Lower leg skin (tissue), 4 donors: ENCODE measurements around the gene FMO4. TPM values are rescaled to one million over a fixed set of nuclear protein-coding genes. Genes with fewer than 3 reads are reported as not detected.

Source experiments
- DNase-seq, 2 donors: peaks; one replicate each; pipeline ENCODE4 v3.0.0-alpha.2; 2019; ENCODE audit warnings: low spot score in 2 of 2
- H3K4me3 ChIP-seq: fragments of 200-600 bp; sonication (generic); 2 replicates; pipeline ENCODE4 v1.5.1; 2017; ENCODE audit warnings: mild to moderate bottlenecking, low read depth; ENCODE audit not compliant: poor library complexity, severe bottlenecking
- POLR2A ChIP-seq, 2 donors: fragments of 450-650 bp; IDR thresholded peaks; one replicate each; pipeline ENCODE4 v1.6.1; 2016 to 2017; ENCODE audit warnings: antibody characterized with exemption in 2 of 2, mild to moderate bottlenecking in 1 of 2, moderate library complexity in 1 of 2
- WGBS, 2 donors: methylation state at CpG; one replicate each; pipeline ENCODE4 v1.1.5; 2018; 5-methylcytosine and 5-hydroxymethylcytosine counted together
- intact Hi-C: fragments of 100-400 bp; cut with DNase I; formaldehyde crosslinking; loops from one replicate; pipeline ENCODE4 v1.15.0; 2023; ENCODE audit warnings: low total_unique reads
- total RNA-seq, 4 donors: library from RNA; depleted of rRNA; stranded (reverse); fragments of >200 nt; gene quantifications; one replicate each; pipeline ENCODE4 v1.1.0, GENCODE V29; 2016
- TF ChIP-seq, protein P1 (sequence below), 3 donors: fragments of 450-650 bp; IDR thresholded peaks; one replicate each; pipeline ENCODE4 v1.5.1; 2016; ENCODE audit warnings: antibody characterized with exemption in 3 of 3, mild to moderate bottlenecking in 3 of 3, moderate library complexity in 2 of 3

FMO4 gene, protein sequence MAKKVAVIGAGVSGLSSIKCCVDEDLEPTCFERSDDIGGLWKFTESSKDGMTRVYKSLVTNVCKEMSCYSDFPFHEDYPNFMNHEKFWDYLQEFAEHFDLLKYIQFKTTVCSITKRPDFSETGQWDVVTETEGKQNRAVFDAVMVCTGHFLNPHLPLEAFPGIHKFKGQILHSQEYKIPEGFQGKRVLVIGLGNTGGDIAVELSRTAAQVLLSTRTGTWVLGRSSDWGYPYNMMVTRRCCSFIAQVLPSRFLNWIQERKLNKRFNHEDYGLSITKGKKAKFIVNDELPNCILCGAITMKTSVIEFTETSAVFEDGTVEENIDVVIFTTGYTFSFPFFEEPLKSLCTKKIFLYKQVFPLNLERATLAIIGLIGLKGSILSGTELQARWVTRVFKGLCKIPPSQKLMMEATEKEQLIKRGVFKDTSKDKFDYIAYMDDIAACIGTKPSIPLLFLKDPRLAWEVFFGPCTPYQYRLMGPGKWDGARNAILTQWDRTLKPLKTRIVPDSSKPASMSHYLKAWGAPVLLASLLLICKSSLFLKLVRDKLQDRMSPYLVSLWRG
- total RNA-seq = 1 to 10 TPM; 2.3 to 4.7 (median 3.2) TPM

DNA sequence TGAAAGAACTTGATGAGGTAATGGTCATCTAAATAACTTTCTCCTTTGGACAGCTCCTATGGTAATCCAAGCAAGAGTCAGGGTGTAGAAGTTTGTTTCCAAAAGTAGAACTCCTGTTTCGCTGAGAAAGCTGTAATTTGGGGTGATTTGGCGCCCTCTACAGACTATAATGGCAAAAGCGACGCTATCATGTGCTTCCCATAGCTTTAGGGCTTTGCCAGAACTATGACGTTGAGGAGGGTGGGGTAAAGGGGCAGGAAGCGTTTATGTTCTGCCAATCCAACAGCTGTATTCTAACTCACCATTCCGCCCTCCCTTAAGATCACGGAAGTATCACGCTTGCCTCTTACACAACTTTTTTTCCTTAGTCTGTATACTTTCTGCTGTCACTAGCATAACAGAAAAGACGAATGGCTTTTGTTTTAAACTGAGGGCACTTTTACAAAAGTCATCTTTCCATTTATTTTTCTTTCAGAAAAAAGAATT lies at the start of gene FMO4:
TSS of gene FMO4 (plus strand) at position 349 of the 486 bp plus-strand sequence. CDS start 5,643 bp downstream, outside the sequence.
- DNase-seq = peak; percentile 95 to 97
- WGBS, 2 donors = 0 to 1% methylated on average over 10 of the region's 10 CpGs
- TF ChIP-seq, protein P1, sequence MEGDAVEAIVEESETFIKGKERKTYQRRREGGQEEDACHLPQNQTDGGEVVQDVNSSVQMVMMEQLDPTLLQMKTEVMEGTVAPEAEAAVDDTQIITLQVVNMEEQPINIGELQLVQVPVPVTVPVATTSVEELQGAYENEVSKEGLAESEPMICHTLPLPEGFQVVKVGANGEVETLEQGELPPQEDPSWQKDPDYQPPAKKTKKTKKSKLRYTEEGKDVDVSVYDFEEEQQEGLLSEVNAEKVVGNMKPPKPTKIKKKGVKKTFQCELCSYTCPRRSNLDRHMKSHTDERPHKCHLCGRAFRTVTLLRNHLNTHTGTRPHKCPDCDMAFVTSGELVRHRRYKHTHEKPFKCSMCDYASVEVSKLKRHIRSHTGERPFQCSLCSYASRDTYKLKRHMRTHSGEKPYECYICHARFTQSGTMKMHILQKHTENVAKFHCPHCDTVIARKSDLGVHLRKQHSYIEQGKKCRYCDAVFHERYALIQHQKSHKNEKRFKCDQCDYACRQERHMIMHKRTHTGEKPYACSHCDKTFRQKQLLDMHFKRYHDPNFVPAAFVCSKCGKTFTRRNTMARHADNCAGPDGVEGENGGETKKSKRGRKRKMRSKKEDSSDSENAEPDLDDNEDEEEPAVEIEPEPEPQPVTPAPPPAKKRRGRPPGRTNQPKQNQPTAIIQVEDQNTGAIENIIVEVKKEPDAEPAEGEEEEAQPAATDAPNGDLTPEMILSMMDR (IDR thresholded peaks at IDR 0.05) = peak in 1 of 3 donors; percentile 49
- TF ChIP-seq POLR2A (IDR thresholded peaks at IDR 0.05) = no peak
- intact Hi-C loops = loop anchor here (10.0 kb wide), 1 partner anchor 69 kb away; the partner anchor contains the start of gene FMO1
- no peak within 1 kb of the TSS for H3K4me3 ChIP-seq

DNA sequence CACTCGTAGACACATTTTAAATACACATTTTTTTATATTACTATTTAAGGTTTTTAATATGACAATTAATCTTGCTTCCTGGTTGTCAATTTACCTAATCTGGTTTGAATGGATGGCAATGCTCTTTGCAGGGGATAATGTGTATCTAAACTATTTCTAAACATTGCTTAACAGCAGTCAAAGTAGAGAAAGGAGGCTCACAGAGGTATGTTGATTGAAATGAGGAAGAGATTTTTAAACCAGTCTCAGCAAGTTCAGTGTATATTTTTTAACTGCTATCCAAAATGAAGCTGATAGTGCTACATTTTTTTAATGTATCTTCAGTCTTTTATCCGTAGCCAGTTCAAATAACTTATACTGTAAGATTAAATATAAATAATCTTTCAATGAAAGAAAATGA lies 48.3 kb upstream of the FMO4 start:
- H3K4me3 ChIP-seq = no peak overlapping the region
- TF ChIP-seq, protein P1 (IDR thresholded peaks at IDR 0.05) = no peak
- no peak for TF ChIP-seq POLR2A (IDR thresholded peaks at IDR 0.05)
- DNase-seq = no peak
- 54 to 61% methylated on average over 2 of the region's 2 CpGs for WGBS, 2 donors
- intact Hi-C loops = no loop called here

DNA sequence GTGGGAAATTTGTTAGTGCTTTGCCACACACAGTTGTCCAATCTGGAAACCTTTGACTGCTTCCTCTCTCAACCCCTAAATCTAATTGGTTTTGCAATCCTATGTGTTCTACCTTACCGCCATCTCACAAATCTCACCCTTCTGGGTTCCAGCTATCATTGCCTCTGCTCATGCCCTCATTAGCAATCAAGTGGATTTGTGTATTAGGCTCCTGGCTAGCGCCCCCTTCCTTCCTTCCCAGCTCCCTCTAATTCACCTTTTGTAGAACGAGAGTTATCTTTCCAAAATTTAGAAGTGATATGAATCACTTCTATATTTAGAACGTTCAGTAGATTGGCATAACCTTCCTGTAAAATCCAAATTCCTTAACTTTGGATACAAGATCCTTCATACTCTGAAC lies 47.1 kb upstream of the FMO4 start:
- TF ChIP-seq POLR2A (IDR thresholded peaks at IDR 0.05) = no peak
- TF ChIP-seq, protein P1 (IDR thresholded peaks at IDR 0.05) = no peak
- 30 to 38% methylated on average over 4 of the region's 4 CpGs for WGBS, 2 donors
- intact Hi-C loops = no loop called here
- no peak for DNase-seq
- H3K4me3 ChIP-seq = no peak overlapping the region

DNA sequence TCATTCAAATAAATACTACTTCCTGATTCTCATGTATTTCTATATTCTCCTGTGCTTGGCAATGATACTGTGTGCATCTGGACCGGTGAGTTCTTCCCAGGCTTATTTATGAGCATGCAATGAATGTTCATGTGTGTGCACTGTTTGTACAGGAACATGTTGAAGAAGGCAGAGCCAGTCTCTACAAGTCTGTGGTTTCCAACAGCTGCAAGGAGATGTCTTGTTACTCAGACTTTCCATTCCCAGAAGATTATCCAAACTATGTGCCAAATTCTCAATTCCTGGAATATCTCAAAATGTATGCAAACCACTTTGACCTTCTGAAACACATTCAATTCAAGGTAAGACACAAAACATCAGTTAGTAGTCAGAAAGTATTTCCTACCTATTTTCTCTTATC lies 46.6 kb upstream of the FMO4 start:
- TF ChIP-seq POLR2A (IDR thresholded peaks at IDR 0.05) = no peak
- TF ChIP-seq, protein P1 (IDR thresholded peaks at IDR 0.05) = no peak
- no peak overlapping the region for H3K4me3 ChIP-seq
- 17 to 33% methylated on average over 1 of the region's 1 CpG for WGBS, 2 donors
- intact Hi-C loops = no loop called here
- DNase-seq = peak in 1 of 2 donors; percentile 47

DNA sequence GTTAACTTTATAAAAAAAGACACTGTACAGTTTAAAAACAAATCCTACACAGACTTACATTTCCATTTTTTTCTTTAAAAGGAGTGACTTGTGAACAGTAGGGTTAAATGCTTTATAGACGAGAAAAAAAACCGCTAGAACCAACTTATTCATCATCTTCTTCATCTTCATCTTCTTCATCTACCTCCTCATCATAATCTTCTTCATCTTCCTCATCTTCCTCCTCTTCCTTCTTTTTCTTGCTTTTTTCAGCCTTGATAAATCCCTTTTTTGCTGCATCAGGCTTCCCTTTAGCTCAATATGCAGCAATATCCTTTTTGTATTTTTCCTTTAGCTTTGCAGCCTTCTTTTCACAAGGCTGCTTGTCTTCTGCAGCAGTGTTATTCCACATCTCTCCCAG lies 43.2 kb upstream of the FMO4 start:
- WGBS, 2 donors = 94 to 95% methylated on average over 2 of the region's 2 CpGs
- no peak for DNase-seq
- intact Hi-C loops = no loop called here
- H3K4me3 ChIP-seq = no peak overlapping the region
- TF ChIP-seq, protein P1 (IDR thresholded peaks at IDR 0.05) = no peak
- no peak for TF ChIP-seq POLR2A (IDR thresholded peaks at IDR 0.05)
